D721Med (cell line): Measurements from ENCODE around the gene SACS.

Experiments used
- DNase-seq: peaks from one replicate; pipeline ENCODE4 v3.0.0; 2011; ENCODE audit warnings: low spot score; ENCODE audit not compliant: insufficient read length
- FAIRE-seq: peaks from 2 replicates; lab custom pipeline; 2011; peaks lifted over from hg19 to GRCh38; lab: Jason Lieb, UNC
- CTCF ChIP-seq: IDR thresholded peaks from 2 replicates; pipeline ENCODE4 v1.5.1; 2012; ENCODE audit warnings: mild to moderate bottlenecking, control low read depth; ENCODE audit not compliant: insufficient read depth; ENCODE audit errors: missing control alignments

SACS gene

GRCh38 chr13:23463661-23464060 lies 30.2 kb upstream of the SACS start:
- DNase-seq: no peak
- no peak for TF ChIP-seq CTCF
- FAIRE-seq: no peak

GRCh38 chr13:23462815-23463559 lies 29.5 kb upstream of the SACS start:
- TF ChIP-seq CTCF: no peak
- no peak for FAIRE-seq
- no peak for DNase-seq

- no peak for TF ChIP-seq CTCF
- DNase-seq (no peak), FAIRE-seq (no peak)
Measured at GRCh38 chr13:23461544-23461943, 28.0 kb upstream of the SACS start.

GRCh38 chr13:23460921-23461320 lies 27.4 kb upstream of the SACS start:
- no peak for TF ChIP-seq CTCF
- FAIRE-seq: no peak
- DNase-seq: no peak

- FAIRE-seq (no peak), DNase-seq (no peak)
- no peak for TF ChIP-seq CTCF
Measured at GRCh38 chr13:23460309-23460708, 26.8 kb upstream of the SACS start.

GRCh38 chr13:23458989-23459388 lies 25.5 kb upstream of the SACS start:
- no peak for FAIRE-seq
- no peak for DNase-seq
- TF ChIP-seq CTCF: no peak

- DNase-seq (no peak), FAIRE-seq (no peak)
- no peak for TF ChIP-seq CTCF
Measured at GRCh38 chr13:23456437-23457210, 23.1 kb upstream of the SACS start.
